Prostate gland (tissue), 2 donors: ENCODE results near the gene TMEM109. TPM values are rescaled to one million over a fixed set of nuclear protein-coding genes. Genes with fewer than 3 reads are reported as not detected.
"Not testable (repeated sequence)": the region's sequence is repeated elsewhere in the genome, so short reads cannot be mapped to it uniquely, and the experiment has no call there.

ENCODE experiments used
- DNase-seq: peaks from one replicate; pipeline ENCODE4 v3.0.0-alpha.2; 2019; ENCODE audit warnings: low spot score
- H3K27ac ChIP-seq, 2 donors: fragments of 200-600 bp; sonication (generic); 2 replicates each; pipeline ENCODE4 v1.5.1; 2017 to 2019
- H3K27me3 ChIP-seq: fragments of 200-600 bp; sonication (generic); replicated peaks from 2 replicates; pipeline ENCODE4 v1.5.1; 2019; ENCODE audit not compliant: insufficient read depth
- H3K36me3 ChIP-seq, 2 donors: fragments of 200-600 bp; sonication (generic); 1 replicate in 1 of 2; 2 replicates in 1 of 2; pipeline versions ENCODE4 v1.5.1 to v1.8.1; 2017 to 2019
- H3K4me1 ChIP-seq: fragments of 200-600 bp; sonication (generic); replicated peaks from 2 replicates; pipeline ENCODE4 v1.5.1; 2019
- H3K4me3 ChIP-seq, 2 donors: fragments of 200-600 bp; sonication (generic); 2 replicates each; pipeline ENCODE4 v1.5.1; 2017 to 2019
- H3K9me3 ChIP-seq: fragments of 200-600 bp; sonication (generic); 2 replicates; pipeline ENCODE4 v1.5.1; 2017
- CTCF ChIP-seq, 4 experiments: fragments of 200-600 bp in 2 of 4; fragments of 450-650 bp in 2 of 4; sonication (generic) in 2 of 4; IDR thresholded peaks; 1 replicate in 3 of 4; 2 replicates in 1 of 4; pipeline ENCODE4 v1.5.1; 2016 to 2019; ENCODE audit warnings: antibody characterized with exemption in 4 of 4, mild to moderate bottlenecking in 2 of 4, moderate library complexity in 2 of 4
- POLR2A ChIP-seq: fragments of 450-650 bp; IDR thresholded peaks from one replicate; pipeline ENCODE4 v1.6.1; 2016; ENCODE audit warnings: antibody characterized with exemption, mild to moderate bottlenecking
- POLR2AphosphoS5 ChIP-seq: sonication (generic); formaldehyde crosslinking; IDR thresholded peaks from one replicate; pipeline ENCODE4 v1.6.1; 2017; ENCODE audit warnings: antibody characterized with exemption
- WGBS: methylation state at CpG from one replicate; pipeline ENCODE4 v1.1.5; 2018; 5-methylcytosine and 5-hydroxymethylcytosine counted together
- intact Hi-C: fragments of 100-400 bp; cut with DNase I; formaldehyde crosslinking; loops from one replicate; pipeline ENCODE4 v1.14.2; 2022
- total RNA-seq, 2 donors: library from RNA; depleted of rRNA; stranded (reverse); fragments of >200 nt; gene quantifications; one replicate each; pipeline ENCODE4 v1.1.0, GENCODE V29; 2016

TMEM109 gene
- total RNA-seq, 2 donors from 2014 or later = 106 to 122 TPM

- Histone ChIP-seq H3K4me3 (peak overlapping the region; percentile 93), H3K9me3 (no peaks in the 10 kb centered on the region), H3K36me3 (peaks cover 0 to 25% of the 10 kb centered on the region in 2 donors), H3K4me1 (peaks cover 9% of the 10 kb centered on the region), H3K27ac (peak overlapping the region; percentile 94 to 95), H3K27me3 (no peaks in the 10 kb centered on the region)
- DNase-seq = no peak
- intact Hi-C loops = loop anchor here (5.0 kb wide), 1 partner anchor 222 kb away; no protein-coding TSS in a partner anchor
- WGBS = 21% methylated on average over 6 of the region's 6 CpGs
- TF ChIP-seq CTCF (IDR thresholded peaks at IDR 0.05) (no peak), POLR2AphosphoS5 (no peak), POLR2A (no peak)
These were observed 8.9 kb upstream of the TMEM109 start for GRCh38 chr11:60905047-60905446.

GRCh38 chr11:60905551-60906113, 8.3 kb upstream of the TMEM109 start:
- Histone ChIP-seq H3K4me1 (peaks cover 9% of the 10 kb centered on the region), H3K27ac (peak overlapping the region; percentile 94 to 95), H3K27me3 (no peaks in the 10 kb centered on the region), H3K9me3 (no peaks in the 10 kb centered on the region), H3K36me3 (peaks cover 0 to 20% of the 10 kb centered on the region in 2 donors), H3K4me3 (peak overlapping the region; percentile 93)
- intact Hi-C loops = loop anchor here (5.0 kb wide), 1 partner anchor 222 kb away; no protein-coding TSS in a partner anchor
- DNase-seq = peak; percentile 39
- no peak for TF ChIP-seq POLR2A
- peak; percentile 45 for TF ChIP-seq POLR2AphosphoS5
- TF ChIP-seq CTCF (IDR thresholded peaks at IDR 0.05) = no peak
- 4% methylated on average over 16 of the region's 16 CpGs for WGBS

- intact Hi-C loops = loop anchor here (5.0 kb wide), 1 partner anchor 221 kb away; no protein-coding TSS in a partner anchor
- TF ChIP-seq POLR2AphosphoS5 (peak; percentile 99), CTCF (IDR thresholded peaks at IDR 0.05) (peak in 1 of 4 experiments; percentile 8), POLR2A (peak; percentile 74)
- WGBS = under 1% methylated on average over 72 of the region's 75 CpGs
These were observed 7.6 kb upstream of the TMEM109 start, which contains the start of gene PRPF19 for GRCh38 chr11:60906132-60906972. Gene PRPF19 (minus strand): TSS chr11:60906585. CDS start chr11:60906382, 203 bp downstream.

GRCh38 chr11:60908803-60909202, 5.2 kb upstream of the TMEM109 start:
- intact Hi-C loops = loop anchor here (5.0 kb wide), 1 partner anchor 218 kb away; no protein-coding TSS in a partner anchor
- no peak for DNase-seq
- Histone ChIP-seq H3K36me3 (no peaks in the 10 kb centered on the region), H3K4me1 (peaks cover 18% of the 10 kb centered on the region), H3K4me3 (no peak overlapping the region), H3K9me3 (no peaks in the 10 kb centered on the region), H3K27me3 (no peaks in the 10 kb centered on the region), H3K27ac (no peak overlapping the region)
- 25% methylated on average over 1 of the region's 1 CpG for WGBS
- TF ChIP-seq POLR2AphosphoS5 (no peak), POLR2A (no peak), CTCF (IDR thresholded peaks at IDR 0.05) (no peak)

More at GRCh38 chr11:60906132-60906972, 7.6 kb upstream of the TMEM109 start, which contains the start of gene PRPF19:
- H3K36me3 ChIP-seq = peaks cover 0 to 13% of the 10 kb centered on the region in 2 donors
- H3K4me3 ChIP-seq = peak within 1 kb of the TSS; percentile 93
- no peaks in the 10 kb centered on the region for H3K27me3 ChIP-seq
- H3K27ac ChIP-seq = peak within 1 kb of the TSS; percentile 94 to 95
- H3K9me3 ChIP-seq = no peaks in the 10 kb centered on the region
- H3K4me1 ChIP-seq = peaks cover 9% of the 10 kb centered on the region
- peak; percentile 96 for DNase-seq

- not testable (repeated sequence) for H3K36me3 ChIP-seq, DNase-seq, H3K27ac ChIP-seq, H3K4me3 ChIP-seq, H3K27me3 ChIP-seq, H3K9me3 ChIP-seq
- intact Hi-C loops = loop anchor here (5.0 kb wide), 2 partner anchors 218 to 253 kb away; partner anchors contain the start of gene VPS37C
- 67% methylated on average over 3 of the region's 3 CpGs for WGBS
- H3K4me1 ChIP-seq = peaks cover 14% of the 10 kb centered on the region
These were observed 4.2 kb upstream of the TMEM109 start for GRCh38 chr11:60909680-60910280.
